Daoy (cell line): Measurements from ENCODE around the gene ASCC2. TPM values are rescaled to one million over a fixed set of nuclear protein-coding genes. Genes with fewer than 3 reads are reported as not detected.

Source experiments
- DNase-seq: peaks from one replicate; pipeline ENCODE4 v3.0.0-alpha.2; 2015; ENCODE audit warnings: low read depth
- total RNA-seq: library from RNA; depleted of rRNA; stranded (reverse); fragments of >200 nt; shearing (Covaris generic); gene quantifications from 2 replicates; pipeline ENCODE4 v1.2.3, GENCODE V29; 2014

ASCC2 gene
- total RNA-seq, 1 experiment from 2014 or later = 35.2 TPM

DNA sequence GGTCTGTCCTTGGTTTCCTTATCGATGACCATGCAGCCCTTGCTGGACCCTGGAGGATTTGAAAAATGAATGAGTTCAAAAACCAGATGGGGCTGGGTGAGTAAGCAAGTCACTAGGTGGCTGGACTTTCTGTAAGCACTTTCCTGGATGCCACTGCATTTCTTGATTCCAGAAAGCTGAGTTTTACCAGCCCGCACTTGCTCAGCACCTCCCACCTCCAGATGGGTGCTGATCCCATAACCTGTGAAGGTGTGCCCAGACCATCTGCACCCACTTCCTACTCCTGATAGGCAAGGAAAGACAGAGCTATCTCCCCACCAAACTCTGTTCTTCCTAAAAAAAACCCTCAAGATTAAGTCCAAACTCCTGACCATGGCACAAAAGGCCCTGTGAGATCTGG, 21.1 kb downstream of the ASCC2 start:
- DNase-seq = no peak

DNA sequence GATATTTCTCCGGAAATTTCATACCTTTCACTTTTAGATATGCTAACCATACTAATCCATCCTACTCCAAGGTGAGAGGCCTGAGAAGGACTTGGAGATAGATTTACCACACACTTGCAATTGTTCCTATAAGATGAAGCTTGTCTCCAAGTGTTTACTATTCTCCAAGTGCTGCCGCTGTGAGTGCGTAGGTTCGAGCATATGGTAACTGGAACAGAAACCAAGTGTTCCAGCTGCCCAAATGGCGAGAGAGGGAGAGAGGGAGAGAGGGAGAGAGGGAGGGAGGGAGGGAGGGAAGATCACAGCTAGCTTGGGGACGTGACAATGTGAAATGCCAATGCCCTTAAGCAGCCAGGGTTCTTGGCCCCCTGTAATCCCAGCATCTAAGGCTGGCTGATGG, 21.5 kb downstream of the ASCC2 start:
- no peak for DNase-seq

DNA sequence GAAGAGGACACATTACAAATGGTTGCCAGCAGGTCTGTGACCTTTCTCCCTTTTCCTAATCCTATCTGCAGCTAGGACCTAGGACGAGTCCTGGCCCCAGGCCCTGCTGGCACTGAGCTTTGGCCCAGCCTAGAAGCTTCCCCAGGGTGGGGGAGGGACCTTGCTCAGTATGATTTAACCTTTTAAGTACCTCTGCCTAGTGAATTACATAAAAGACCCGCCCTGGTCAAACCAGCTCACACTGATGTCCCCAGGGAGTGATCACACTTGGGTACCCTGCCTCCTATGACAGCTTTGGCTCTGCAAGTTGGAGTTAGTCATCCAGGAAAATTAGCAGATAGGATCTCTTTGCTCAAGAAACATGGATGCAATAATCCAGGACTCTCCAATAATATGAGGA, 21.9 kb downstream of the ASCC2 start:
- DNase-seq = no peak

DNA sequence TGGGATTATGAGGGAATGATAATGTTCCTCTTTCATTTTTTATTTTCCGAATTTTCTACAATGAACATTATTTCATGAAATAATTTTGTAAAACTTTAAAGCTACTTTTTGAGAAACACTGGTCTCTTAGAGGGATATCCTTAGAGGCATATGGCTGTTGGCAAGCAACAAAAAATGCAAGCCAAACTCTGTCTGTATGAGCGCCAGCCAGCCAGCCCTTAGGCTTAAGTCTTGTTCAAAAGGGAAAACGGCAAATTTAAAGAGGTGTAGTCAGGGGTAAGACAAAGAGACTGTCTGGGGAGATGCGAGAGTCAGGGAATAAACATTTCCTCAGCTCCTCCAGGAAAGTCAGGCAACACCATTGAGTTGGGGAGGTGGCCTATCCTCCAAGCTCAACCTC, 22.5 kb downstream of the ASCC2 start:
- DNase-seq = no peak

GRCh38 chr22:29814003-29814402, 24.1 kb downstream of the ASCC2 start:
- no peak for DNase-seq

DNA sequence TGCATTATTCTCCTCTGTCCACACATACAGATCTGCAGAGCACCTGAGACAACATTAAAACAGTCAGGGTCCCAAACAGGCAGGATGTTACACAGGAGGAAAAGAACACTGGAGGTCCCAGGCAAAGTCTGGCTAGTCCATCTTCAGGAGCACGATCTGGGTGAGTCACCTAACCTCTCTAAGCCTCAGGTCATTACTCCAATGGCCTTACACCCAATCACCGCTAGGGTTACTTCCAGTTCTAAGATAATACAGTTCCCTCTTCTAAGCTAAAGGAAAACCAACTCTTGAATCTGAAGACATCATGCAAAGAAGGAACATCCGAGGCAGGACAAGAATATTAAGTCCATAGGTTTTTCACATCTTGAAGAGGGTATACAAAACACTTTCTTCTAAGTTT, 24.5 kb downstream of the ASCC2 start:
- peak; percentile 35 for DNase-seq

DNA sequence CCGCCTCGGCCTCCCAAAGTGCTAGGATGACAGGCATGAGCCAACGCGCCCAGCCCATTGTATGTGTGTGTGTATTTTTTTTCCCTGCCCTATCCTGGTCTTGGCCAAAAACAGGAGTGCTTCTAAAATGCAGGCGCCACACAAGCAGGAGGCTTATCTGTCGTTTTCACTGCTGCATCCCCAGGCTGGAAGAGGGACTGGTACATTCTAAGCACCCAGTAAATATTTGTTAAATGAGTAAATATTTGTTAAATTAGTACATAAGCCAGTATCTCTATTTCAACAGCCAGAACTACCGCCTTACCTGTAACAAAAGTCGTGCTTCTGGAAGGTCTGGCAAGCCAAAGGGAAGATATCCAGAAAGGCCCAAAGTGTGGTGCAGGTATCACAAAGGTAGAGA, 24.9 kb downstream of the ASCC2 start:
- DNase-seq = no peak

DNA sequence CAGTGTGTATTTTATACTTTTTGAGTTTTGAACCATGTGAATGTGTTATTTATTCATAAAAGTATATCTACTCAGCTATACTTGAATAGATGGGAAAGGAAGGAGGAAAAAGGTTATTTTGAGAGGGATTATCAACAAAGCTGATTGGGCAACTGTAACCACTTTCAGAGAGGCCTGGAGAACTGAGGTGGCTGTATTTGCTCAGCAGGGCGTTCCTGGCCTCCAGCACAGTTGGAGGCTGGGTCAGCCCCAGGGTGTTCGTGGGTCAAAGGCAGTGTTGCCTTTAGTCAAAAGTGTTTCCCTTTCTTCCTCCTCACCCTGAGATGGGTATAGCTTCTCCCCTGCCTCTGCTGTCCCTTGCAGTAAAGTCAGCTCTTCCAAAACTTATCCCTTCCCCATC, 26.7 kb downstream of the ASCC2 start:
- no peak for DNase-seq

DNA sequence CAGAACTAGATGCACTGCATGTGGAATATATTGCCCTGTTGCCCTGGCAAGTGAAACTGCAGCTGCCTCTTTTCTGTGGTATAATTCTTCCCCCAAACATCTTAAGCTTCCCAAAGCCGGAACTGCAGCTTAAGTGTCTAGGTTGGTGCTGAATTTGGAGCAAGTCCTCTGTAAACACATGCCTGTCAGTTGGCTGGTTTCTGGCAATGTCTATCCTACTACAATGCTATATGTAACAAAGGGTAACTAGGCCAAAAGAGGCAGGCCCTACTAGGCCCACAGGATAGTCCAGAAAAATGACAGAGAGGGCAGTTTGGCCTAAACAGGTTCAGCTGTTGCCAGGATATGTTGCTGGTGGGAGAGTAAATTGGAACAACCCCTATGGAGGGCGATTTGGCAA, 27.9 kb downstream of the ASCC2 start:
- no peak for DNase-seq

GRCh38 chr22:29806196-29806595, 31.9 kb downstream of the ASCC2 start:
- no peak for DNase-seq

- DNase-seq = no peak
These were observed 33.1 kb downstream of the ASCC2 start for GRCh38 chr22:29804985-29805384.

GRCh38 chr22:29803190-29803589, 34.9 kb downstream of the ASCC2 start:
- no peak for DNase-seq

DNA sequence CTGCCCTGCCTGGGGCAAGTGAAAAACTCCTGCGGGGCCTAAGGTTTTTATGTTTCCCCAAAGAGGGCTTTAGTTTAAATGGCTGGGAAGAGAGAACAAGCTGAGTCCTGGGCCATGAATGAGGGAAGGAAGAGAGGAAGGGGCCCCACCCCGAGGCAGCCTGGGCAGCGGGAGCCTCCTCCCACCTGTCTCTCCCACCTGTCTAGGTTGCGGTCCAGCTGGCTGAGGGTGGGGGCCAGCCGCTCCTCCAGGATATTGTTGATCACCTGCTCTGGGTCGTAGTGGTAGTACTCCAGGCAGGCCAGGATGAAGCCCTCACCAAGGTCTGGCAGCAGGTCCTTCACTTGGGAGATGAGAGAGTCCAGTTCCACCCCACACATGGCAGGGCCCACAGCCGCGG, 36.3 kb downstream of the ASCC2 start:
- DNase-seq = no peak

DNA sequence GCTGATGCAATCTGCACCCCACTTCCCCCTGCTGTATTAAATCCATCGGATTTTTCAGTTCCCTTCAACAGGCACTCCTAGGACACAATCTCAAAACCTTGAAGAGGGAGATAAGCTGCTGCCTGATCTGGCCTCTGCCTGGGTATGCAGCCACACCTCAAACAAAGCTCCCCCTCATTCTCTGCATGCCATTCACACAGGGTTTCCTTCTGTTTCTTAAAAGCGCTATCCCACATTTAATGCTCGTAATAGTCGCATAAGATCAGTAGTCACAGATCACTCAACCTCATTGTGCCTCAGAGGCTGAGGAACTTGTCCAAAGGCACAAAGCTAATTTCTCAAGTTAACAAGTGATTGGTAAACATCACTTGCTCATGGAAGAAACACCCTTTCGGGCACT, 36.9 kb downstream of the ASCC2 start:
- DNase-seq = no peak

DNA sequence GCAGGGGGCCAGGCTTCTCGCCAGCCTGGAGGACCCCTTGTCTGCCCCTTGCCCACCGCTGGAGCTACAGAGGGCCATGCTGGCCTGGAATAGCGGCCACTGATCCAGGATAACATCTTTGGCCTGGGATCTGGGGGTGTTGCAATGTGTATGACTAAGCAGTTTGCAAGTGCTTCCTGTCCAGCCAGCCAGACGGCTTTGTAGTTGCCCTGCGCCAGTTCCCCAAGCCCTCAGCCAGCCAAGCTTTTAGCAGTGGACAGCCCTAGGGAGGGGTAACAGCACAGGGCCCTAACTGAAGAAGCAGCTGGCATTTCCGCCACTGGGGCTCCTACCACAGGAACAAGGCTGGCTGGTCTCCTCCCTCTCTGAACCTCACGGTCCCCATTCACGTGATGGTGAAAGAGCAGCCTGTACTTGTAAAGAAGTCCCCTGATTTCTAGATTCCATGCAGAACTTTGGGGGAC, 38.8 kb downstream of the ASCC2 start:
- DNase-seq = peak; percentile 89

GRCh38 chr22:29798801-29799200, 39.3 kb downstream of the ASCC2 start:
- DNase-seq = no peak

DNA sequence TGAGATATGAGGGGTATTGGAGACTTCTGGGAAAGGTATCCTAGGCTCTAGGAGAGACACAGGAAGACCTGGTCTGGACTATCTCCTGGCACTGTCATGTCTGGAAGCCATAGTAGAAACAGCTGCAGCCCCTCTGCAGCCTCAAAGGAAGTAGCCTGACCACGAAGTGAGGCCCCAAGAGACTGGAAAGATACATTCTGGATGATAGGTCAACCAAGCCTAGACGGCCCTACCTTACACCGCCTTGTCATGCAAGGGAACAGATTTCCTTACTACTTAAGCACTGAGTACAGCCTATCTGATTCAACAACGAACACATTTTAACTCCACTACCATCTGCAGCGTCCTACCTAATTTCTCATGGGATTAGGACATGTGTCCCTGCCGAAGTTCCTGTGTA, 39.8 kb downstream of the ASCC2 start:
- DNase-seq = no peak

- DNase-seq = no peak
These were observed 40.7 kb downstream of the ASCC2 start for GRCh38 chr22:29797351-29797750.

- DNase-seq = no peak
These were observed 42.4 kb downstream of the ASCC2 start for GRCh38 chr22:29795663-29796062.

DNA sequence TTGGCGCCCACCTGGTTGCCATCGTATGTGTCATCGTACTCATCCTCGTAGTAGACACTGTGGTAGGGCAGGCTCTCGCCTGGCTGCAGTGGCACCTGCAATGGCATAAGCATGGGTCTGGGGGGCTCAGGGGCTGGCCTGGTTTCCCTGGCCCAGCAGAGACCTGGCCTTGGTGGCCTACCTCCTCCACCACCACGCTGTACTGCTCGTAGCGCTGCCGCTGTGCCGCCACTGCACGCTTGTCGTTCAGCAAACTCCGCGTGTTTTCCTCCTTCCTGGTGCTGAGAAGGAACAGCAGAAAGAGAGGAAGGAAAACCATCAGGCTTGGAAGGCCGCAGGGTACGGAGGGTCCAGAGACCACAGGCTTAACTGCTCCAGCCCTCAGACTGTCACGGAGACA, 44.7 kb downstream of the ASCC2 start:
- no peak for DNase-seq

DNA sequence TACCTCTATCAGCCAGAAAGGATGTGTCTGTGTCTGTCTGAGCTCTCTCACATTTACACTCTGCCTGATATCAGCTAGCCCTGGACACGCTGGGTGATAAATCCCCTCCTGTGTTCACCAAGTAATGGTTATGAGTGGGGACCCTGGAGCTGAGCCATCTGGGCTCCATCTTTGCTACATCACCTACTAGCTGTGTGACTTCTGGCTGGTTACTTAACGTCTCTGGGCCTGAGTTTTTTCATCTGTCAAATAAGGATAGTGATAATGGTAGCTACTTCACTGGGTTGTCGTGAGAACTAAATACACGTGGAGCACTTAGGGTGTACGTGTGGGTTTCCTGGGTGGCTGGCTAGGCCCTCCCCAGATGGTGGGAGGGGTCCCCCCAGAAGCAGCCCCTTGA, 48.0 kb downstream of the ASCC2 start:
- no peak for DNase-seq

DNA sequence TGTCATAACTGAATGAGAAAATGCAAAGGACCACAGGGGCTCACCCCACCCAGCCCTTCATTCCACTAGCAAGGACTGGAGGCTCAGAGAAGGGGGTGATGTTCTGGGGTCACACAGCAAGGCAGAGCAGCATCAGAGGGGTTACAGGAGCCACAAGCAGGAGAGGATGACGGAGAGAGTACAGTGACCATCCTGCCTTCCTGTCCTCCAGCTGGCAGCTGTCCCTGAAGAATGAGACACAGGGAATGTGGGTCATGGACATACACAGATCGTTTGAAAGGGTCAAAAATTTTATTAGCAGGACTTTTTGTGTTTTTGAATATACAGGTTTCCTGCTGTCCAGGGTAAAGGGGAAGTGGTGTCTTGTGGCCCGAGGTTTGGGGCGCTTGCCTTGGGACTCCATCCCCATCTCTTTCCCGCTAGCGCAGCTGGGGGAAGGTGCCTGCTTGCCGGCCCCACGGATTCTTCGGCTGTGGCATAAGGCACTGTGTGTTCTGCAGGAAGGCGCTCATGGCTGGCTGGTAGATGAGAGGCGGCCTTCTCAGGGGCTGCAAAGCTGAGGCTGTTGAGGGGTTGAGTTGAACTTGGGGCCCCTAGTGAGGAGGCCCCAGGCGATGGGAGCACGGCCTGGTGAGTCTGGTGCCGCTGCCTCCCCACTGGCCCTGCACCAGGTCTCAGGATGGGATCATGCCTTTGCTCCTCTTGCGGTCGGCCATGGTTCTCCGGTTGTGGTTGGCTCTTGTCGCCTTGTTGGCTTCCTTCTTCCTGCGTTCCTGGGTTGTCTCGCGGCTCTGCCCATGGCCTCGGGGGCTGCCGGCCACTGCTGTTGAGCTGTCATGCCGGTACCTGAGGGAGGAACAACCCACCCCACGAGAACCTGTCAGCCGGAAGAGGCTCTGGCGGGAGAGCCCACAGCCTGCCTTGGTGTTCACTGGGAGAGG, 49.5 kb downstream of the ASCC2 start:
- DNase-seq = no peak

- no peak for DNase-seq
These were observed 50.6 kb downstream of the ASCC2 start for GRCh38 chr22:29787371-29787980.
